Upper lobe of right lung (tissue), 1 donor: Measurements from ENCODE around the gene PLXNA4. TPM values are rescaled to one million over a fixed set of nuclear protein-coding genes. Genes with fewer than 3 reads are reported as not detected.

Experiments used
- ATAC-seq: fragments of 200-7000 bp; cut with Tn5 transposase; one replicate; pipeline ENCODE4 v1.9.1; 2020; ENCODE audit warnings: mild to moderate bottlenecking, moderate library complexity
- DNase-seq: peaks from one replicate; pipeline ENCODE4 v3.0.0-alpha.2; 2020
- H3K27ac ChIP-seq: fragments of 200-600 bp; one replicate; pipeline ENCODE4 v1.8.0; 2022
- H3K27me3 ChIP-seq: fragments of 200-600 bp; one replicate; pipeline ENCODE4 v1.8.0; 2022; ENCODE audit warnings: mild to moderate bottlenecking
- H3K36me3 ChIP-seq: fragments of 200-600 bp; one replicate; pipeline ENCODE4 v1.8.0; 2022
- H3K4me1 ChIP-seq: fragments of 200-600 bp; one replicate; pipeline ENCODE4 v1.8.0; 2022
- H3K4me3 ChIP-seq: fragments of 200-600 bp; one replicate; pipeline ENCODE4 v1.8.0; 2022; ENCODE audit warnings: mild to moderate bottlenecking
- H3K9me3 ChIP-seq: fragments of 200-600 bp; one replicate; pipeline ENCODE4 v1.8.0; 2022
- CTCF ChIP-seq: fragments of 200-600 bp; IDR thresholded peaks from one replicate; pipeline ENCODE4 v1.8.0; 2022; ENCODE audit warnings: antibody characterized with exemption
- intact Hi-C: fragments of 100-400 bp; cut with DNase I; formaldehyde crosslinking; loops from one replicate; pipeline ENCODE4 v1.11.0; 2022
- total RNA-seq: library from RNA; stranded (reverse); fragmentation: NEBNext Ultra II Directional; extraction: Animal tissue kit (Norgen Biotek cat#: 25700); gene quantifications from one replicate; pipeline ENCODE4 v1.2.1, GENCODE V29; 2021
- donor health status: DM: no; HTN: yes; CAD: no; lungs with severe emphysema.

PLXNA4 gene
- total RNA-seq, 1 donor from 2014 or later: 7.2 TPM

DNA sequence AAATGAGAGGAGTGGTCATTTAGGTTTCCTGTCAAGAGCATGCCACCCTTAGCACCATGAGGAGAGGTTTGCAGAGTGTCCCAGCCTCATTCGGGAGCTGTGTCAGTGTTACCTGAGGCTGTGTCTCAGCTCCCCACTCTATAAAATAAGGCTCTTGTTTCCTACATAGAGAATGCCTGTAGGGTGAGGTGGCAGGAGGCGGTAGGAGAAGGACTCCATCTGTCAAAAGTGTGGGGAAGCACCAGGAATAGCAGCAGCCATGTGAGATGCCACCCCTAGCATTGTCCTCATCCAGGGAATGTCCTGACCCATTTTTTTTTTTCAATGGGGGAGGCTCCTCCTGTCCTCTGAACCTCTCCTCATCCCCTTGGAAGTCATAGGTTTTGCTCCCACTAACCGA is 451.2 kb downstream of the PLXNA4 start:
- no peak for ATAC-seq
- H3K27ac ChIP-seq: no peak overlapping the region
- intact Hi-C loops: no loop called here
- no peak for TF ChIP-seq CTCF
- no peaks in the 10 kb centered on the region for H3K27me3 ChIP-seq
- no peaks in the 10 kb centered on the region for H3K9me3 ChIP-seq
- no peak overlapping the region for H3K4me3 ChIP-seq
- no peaks in the 10 kb centered on the region for H3K36me3 ChIP-seq
- H3K4me1 ChIP-seq: no peaks in the 10 kb centered on the region
- no peak for DNase-seq

DNA sequence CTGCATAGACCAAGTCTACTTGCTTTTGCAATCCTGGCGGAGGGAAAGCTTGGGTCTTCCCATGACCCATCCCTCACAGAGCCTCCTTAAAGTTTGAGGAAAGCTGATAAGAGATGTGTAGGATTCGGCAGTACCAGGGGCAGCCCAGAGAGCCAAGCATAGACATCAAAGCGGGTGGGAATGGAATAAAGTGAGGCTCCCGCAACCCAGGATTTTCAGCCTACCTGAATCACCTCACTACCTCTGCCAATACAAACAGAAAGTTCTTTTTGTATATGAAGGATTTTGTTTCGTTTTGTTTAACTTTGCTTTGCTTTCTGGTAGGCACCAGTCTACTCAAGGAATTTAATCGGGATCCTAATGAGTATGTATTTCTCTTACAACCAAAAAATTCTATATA is 451.7 kb downstream of the PLXNA4 start:
- H3K27ac ChIP-seq: no peak overlapping the region
- DNase-seq: no peak
- no peaks in the 10 kb centered on the region for H3K4me1 ChIP-seq
- no peaks in the 10 kb centered on the region for H3K36me3 ChIP-seq
- H3K27me3 ChIP-seq: no peaks in the 10 kb centered on the region
- H3K4me3 ChIP-seq: no peak overlapping the region
- no peak for ATAC-seq
- no peaks in the 10 kb centered on the region for H3K9me3 ChIP-seq
- intact Hi-C loops: no loop called here
- TF ChIP-seq CTCF: no peak

DNA sequence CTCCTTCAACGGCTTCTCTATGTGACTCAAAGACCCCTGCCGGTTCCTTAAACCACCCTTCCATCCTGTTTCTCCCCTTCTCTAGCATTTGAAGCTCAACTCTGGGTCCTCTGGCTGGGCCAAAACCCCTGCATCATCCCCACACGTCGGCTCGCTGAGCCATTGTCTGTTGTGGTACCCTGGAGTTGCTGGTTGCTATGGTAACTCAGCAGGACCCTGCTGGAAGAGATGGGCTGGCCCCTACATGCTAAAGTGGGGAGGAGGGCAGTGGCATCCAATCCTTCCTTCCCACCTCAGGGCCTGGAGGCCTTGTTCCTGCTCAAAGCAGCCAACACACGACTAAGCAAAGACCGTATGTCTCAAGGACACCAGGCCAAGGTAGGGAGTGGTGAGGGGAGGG is 452.5 kb downstream of the PLXNA4 start:
- Histone ChIP-seq H3K9me3 (no peaks in the 10 kb centered on the region), H3K27me3 (no peaks in the 10 kb centered on the region), H3K36me3 (no peaks in the 10 kb centered on the region), H3K4me1 (no peaks in the 10 kb centered on the region), H3K27ac (no peak overlapping the region), H3K4me3 (no peak overlapping the region)
- TF ChIP-seq CTCF: no peak
- intact Hi-C loops: no loop called here
- ATAC-seq (no peak), DNase-seq (no peak)

GRCh38 chr7:132122901-132123300 is 453.4 kb downstream of the PLXNA4 start:
- no peaks in the 10 kb centered on the region for H3K27me3 ChIP-seq
- intact Hi-C loops: no loop called here
- no peak overlapping the region for H3K4me3 ChIP-seq
- ATAC-seq: no peak
- no peak for DNase-seq
- H3K27ac ChIP-seq: no peak overlapping the region
- no peaks in the 10 kb centered on the region for H3K4me1 ChIP-seq
- H3K36me3 ChIP-seq: no peaks in the 10 kb centered on the region
- no peak for TF ChIP-seq CTCF
- H3K9me3 ChIP-seq: no peaks in the 10 kb centered on the region

DNA sequence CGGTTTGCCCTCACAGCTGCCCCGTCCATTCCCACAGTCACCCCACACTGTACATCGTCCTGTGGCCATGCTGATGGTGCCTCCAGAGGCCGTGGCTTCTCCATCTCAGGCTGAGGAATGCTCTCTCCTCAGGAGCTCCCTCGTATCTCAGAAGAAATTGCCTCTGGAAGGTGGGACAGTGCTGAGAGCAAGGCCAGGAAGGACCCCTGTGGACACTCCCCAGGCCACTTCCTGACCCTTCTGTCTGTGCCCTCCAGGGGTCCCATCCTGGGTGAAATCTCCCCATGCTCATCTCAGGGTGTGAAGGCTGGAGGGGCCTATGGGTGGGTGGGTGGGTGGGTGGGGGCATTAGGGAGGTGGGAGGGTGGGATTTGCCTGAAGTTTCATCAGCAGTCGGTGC is 454.3 kb downstream of the PLXNA4 start:
- Histone ChIP-seq H3K27me3 (no peaks in the 10 kb centered on the region), H3K4me1 (no peaks in the 10 kb centered on the region), H3K4me3 (no peak overlapping the region), H3K27ac (no peak overlapping the region), H3K9me3 (no peaks in the 10 kb centered on the region), H3K36me3 (no peaks in the 10 kb centered on the region)
- DNase-seq (no peak), ATAC-seq (no peak)
- intact Hi-C loops: no loop called here
- no peak for TF ChIP-seq CTCF

DNA sequence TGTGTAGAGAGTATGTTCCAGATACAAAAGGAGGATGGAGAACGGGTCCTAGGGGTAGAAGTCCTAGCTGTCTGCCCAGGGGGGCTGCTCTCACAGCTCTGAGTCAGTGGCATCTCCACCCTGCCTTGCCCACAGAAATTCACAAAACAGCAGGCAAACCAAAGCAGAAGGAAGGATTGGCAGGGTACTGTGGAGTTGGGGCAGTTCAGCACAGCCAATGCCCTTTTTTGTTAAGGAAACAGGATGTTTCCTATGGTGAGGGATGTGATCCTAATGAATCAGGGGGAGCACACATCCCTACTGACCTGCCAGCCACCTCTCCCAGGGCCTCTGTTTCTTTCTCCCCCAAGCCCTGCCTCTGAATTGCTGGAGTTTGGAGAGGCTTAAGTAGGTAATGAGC is 457.6 kb downstream of the PLXNA4 start:
- Histone ChIP-seq H3K9me3 (no peaks in the 10 kb centered on the region), H3K27ac (no peak overlapping the region), H3K4me1 (no peaks in the 10 kb centered on the region), H3K4me3 (no peak overlapping the region), H3K36me3 (no peaks in the 10 kb centered on the region), H3K27me3 (no peaks in the 10 kb centered on the region)
- TF ChIP-seq CTCF: no peak
- intact Hi-C loops: no loop called here
- no peak for ATAC-seq
- no peak for DNase-seq
